Fibroblast of gingiva (primary cell): ENCODE measurements around the gene SLC15A3.

Experiments used
- DNase-seq: peaks from one replicate; pipeline ENCODE4 v3.0.0-alpha.2; 2011; ENCODE audit warnings: low read depth

SLC15A3 gene

DNA sequence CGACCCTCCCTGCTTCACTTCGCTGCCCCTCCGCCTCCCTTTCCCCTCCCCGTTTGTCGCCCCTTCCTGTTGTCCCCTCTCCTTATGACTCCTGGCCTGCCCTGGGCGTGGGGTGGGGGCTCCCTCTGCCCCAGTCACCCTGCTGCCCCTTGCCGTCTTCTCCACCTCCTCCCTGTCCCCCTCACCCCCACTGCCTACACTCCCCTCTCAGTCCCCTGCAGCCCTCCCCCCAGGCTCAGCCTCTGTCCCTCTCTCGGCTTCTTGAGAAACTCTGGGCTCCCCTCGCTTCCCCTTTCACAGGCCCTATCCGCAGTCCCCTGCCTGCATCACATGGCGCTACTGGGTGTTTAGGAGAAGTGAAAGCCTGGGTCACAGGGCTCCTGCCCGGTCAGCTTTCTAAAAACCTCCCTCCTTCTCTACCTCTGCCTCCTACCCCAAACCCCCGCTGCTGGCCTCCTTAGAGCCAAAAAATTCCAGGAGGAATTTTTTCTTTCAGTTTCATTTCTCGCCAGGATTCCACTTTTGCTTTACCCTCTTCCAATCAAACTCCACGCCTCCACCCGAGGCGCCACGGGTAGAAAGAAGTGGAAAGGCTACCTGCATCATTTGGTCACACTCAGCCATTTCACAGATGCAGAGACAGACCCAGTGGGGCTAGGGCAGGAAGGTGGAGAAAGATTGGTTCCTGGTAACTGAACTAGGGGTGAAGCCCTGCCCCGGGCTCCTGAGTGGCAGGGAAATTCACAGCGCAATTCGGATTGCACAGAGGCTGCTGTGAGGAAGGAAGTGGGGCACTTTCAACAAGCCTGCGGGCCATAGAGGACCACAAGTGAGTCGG is at the start of gene SLC15A3:
Gene SLC15A3 (minus strand): TSS at position 273 of the 838 bp plus-strand sequence. CDS start 625 bp downstream, outside the sequence.
- DNase-seq, result peak; percentile 35

- DNase-seq, result no peak
Observed at GRCh38 chr11:61000426-61000825, 48.5 kb upstream of the SLC15A3 start.

- no peak for DNase-seq
Observed at GRCh38 chr11:60996381-60997138, 44.6 kb upstream of the SLC15A3 start.

DNA sequence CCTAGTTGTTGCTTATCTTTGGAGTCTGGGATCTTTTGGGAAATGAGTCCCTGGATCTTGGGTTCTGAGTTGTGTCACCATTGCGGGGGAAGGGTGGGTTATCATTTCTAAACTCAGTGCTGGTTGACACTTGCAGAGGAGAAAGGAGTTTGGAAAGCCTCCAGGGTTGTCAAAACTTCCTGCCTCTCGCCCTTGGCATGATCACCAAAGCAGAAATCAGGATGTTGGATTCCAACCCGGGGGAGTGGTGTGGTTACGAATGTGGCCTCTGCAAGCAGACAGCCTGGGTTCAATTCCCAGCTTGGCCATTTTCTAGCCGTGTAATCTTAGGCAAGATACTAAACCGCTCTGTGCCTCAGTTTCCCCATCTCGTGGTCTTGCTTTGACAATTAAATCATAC is 43.8 kb upstream of the SLC15A3 start:
- no peak for DNase-seq

DNA sequence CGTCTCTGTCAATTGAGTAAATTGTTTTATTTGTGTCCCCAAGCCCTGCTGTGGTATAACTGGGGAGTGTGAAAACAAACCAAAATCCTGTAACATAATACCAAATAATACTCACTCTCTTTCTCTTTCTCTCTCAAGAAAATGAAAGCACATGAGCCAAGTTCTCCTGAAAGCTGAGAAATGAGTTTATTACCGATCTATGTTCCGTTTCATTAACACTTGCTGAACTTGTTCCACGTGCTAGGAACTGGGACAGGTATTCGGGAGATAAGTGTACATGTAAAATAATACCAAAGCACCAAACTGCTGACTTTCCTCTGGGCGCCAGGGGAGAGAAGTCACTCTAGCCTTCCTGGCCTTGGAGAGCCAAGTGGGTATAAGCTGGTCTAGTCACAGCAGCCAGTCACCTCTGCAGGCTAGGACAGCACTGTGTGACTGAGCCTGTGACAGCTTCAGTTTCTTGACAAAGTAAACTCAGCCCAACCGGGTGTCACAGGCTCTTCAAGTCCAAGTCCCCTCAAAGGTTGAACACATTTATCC is 42.6 kb upstream of the SLC15A3 start:
- no peak for DNase-seq

- no peak for DNase-seq
Observed at GRCh38 chr11:60993615-60994014, 41.6 kb upstream of the SLC15A3 start.

- DNase-seq, result no peak
Observed at GRCh38 chr11:60992842-60993409, 41.0 kb upstream of the SLC15A3 start.

GRCh38 chr11:60991457-60991856 is 39.5 kb upstream of the SLC15A3 start:
- DNase-seq, result no peak

- DNase-seq, result no peak
Observed at GRCh38 chr11:60989093-60989650, 37.2 kb upstream of the SLC15A3 start.

GRCh38 chr11:60988658-60989057 is 36.7 kb upstream of the SLC15A3 start:
- DNase-seq, result no peak

DNA sequence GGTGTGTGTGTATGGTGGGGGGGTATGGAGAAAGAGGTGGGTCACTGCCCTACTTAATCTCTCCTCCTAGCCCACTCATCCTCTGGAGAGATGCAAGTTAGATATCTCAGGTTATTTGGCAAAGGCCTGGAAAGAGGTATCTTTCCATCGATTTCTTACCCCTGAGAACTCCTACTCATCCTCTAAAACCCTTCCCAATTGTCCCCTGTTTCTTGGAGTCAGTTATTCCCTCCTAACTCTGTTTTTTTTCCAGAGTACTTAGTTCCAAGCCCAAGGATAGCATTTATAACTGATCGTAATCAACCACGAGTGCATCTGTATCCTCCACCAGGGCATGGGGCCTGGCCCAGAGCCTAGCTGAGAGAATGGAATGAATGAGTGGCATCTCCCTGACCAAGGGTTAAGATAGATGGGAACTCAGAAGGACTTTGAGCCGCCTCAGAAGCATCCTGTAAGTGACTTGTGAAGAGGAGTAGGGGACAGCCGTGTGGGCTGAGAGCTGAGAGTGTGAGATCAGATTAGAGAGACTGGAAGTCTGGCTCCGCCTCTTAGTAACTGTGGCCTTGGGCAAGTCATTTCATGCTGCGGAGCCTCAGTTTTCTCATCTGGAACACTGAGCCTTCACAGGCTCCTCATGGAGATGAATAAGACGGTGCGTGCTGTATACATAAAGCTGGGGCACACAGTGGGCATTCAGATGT is 35.8 kb upstream of the SLC15A3 start:
- no peak for DNase-seq

DNA sequence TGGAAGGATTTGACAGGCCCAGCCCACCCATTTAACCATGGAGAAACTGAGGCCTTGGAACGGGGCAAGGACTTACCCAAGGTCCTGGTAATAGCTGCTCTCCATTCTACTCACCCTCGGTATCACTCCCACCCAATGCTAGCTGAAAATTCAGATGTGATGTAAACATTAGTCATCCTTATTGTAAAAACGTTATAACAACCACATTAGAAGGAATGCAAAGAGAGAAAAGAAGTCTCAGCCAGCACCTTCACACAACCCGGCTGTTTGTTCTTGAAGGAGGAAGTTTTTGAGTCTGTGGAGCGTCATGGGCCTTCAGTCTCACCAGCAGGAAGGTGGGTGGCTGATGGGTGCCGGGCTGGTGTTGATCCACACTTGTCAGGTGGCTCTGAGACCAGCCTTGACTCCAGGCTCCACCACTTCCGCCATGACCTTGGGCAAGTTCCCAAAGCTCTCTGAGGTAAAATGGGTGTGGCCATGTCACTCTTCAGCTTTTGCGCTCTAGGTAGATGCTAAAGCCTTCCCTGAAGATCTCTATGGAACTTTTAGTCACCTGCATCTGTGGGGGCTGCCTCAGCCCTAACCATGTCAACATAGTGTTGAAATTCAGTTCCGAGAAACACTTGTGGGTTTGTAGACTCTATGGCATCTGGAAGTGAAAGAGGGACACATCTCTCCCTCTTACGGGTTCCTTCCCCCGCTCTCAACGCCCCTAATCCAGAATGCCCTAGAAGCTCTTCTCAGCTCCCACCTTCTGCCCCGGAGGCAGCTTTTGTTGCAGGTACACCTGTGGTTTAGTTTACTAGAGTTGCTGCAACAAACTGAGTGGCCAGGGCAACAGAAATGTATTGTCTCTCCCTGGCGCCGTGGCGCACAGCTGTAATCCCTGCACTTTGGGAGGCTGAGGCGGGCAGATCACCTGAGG is 34.3 kb upstream of the SLC15A3 start:
- DNase-seq, result no peak

- no peak for DNase-seq
Observed at GRCh38 chr11:60985501-60985900, 33.5 kb upstream of the SLC15A3 start.

DNA sequence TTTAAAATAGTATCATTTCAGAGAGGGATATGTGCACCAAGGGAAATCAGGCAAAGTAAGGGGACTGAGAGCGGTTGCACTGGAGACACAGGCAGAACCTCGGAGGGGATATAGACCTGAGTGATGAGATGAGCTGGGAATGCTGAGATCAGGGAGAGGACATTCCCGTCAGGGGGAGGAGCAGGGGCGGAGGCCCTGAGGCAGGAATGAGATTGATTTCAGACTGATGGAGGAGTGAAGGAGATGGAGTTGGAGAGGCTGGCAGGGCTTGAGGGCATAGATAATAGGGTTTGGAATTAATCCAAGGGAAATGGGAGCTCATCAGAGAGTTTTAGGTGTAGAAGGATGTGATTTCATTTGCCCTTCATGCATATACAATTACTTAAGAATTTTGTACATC is 32.7 kb upstream of the SLC15A3 start:
- DNase-seq, result no peak

DNA sequence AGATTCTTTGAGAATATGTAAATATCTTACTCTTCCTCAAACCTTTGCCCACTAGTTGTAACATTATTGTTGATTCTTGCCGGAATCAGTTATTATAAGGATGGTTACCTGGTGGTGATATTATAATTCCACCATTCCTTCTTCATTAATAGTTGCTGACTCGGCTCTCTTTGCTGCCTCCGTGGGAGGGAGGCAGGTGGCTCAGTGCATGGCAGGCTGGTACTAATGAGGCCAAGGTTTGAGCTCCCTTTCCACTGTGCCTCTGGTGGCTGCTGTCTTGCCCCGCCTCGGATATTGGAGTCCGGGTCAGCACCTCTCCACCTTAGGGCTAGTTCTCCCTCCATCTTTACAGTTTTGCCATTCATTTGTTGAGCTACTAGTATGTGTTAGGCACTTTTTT is 32.2 kb upstream of the SLC15A3 start:
- DNase-seq, result no peak

- no peak for DNase-seq
Observed at GRCh38 chr11:60982184-60982583, 30.2 kb upstream of the SLC15A3 start.

GRCh38 chr11:60981515-60981914 is 29.5 kb upstream of the SLC15A3 start:
- DNase-seq, result no peak

GRCh38 chr11:60978546-60979380 is 26.8 kb upstream of the SLC15A3 start:
- no peak for DNase-seq

- no peak for DNase-seq
Observed at GRCh38 chr11:60977836-60978235, 25.9 kb upstream of the SLC15A3 start.

- no peak for DNase-seq
Observed at GRCh38 chr11:60977224-60977623, 25.2 kb upstream of the SLC15A3 start.
